DND-41 (cell line): ENCODE measurements around the gene PDE6B.

Experiments
- ATAC-seq: fragments of 200-7000 bp; cut with Tn5 transposase; 3 replicates; pipeline ENCODE4 v1.9.1; 2021; ENCODE audit warnings: low read depth; ENCODE audit not compliant: insufficient read depth
- DNase-seq: peaks from one replicate; pipeline ENCODE4 v3.0.0-alpha.2; 2020
- H2AFZ ChIP-seq: 2 replicates; pipeline ENCODE4 v1.6.0; 2012; ENCODE audit warnings: low read depth, low read length
- H3K27ac ChIP-seq: 2 replicates; pipeline ENCODE4 v1.5.1; 2012; ENCODE audit warnings: low read length, inconsistent platforms
- H3K27me3 ChIP-seq: fragments of 200-600 bp; sonication (generic); 2 replicates; pipeline ENCODE4 v1.6.0; 2012; ENCODE audit warnings: low read length, mild to moderate bottlenecking, inconsistent platforms; ENCODE audit not compliant: insufficient read depth, poor library complexity
- H3K36me3 ChIP-seq: 2 replicates; pipeline ENCODE4 v1.5.1; 2012; ENCODE audit warnings: low read length, inconsistent platforms; ENCODE audit not compliant: insufficient read depth
- H3K4me1 ChIP-seq: 2 replicates; pipeline ENCODE4 v1.5.1; 2012; ENCODE audit warnings: mild to moderate bottlenecking, low read length; ENCODE audit not compliant: insufficient read depth
- H3K4me2 ChIP-seq: 2 replicates; pipeline ENCODE4 v1.6.0; 2012; ENCODE audit warnings: mild to moderate bottlenecking, moderate library complexity, low read length, inconsistent platforms; ENCODE audit not compliant: insufficient read depth
- H3K4me3 ChIP-seq, 2 experiments: fragments of 200-600 bp in 1 of 2; shearing (Covaris generic) in 1 of 2; 2 replicates each; pipeline ENCODE4 v1.5.1; 2012 to 2016; ENCODE audit warnings: inconsistent platforms in 2 of 2, low read length in 2 of 2, mild to moderate bottlenecking in 2 of 2, low read depth in 1 of 2, moderate library complexity in 1 of 2
- H3K79me2 ChIP-seq: 2 replicates; pipeline ENCODE4 v1.6.0; 2012; ENCODE audit warnings: low read length, inconsistent platforms; ENCODE audit not compliant: insufficient read depth
- H3K9ac ChIP-seq: 2 replicates; pipeline ENCODE4 v1.6.0; 2012; ENCODE audit warnings: low read depth, mild to moderate bottlenecking, inconsistent platforms, low read length, moderate library complexity
- H3K9me3 ChIP-seq: 2 replicates; pipeline ENCODE4 v1.5.1; 2012; ENCODE audit warnings: low read length, moderate library complexity, mild to moderate bottlenecking, inconsistent platforms; ENCODE audit not compliant: insufficient read depth, severe bottlenecking
- H4K20me1 ChIP-seq: 2 replicates; pipeline ENCODE4 v1.6.0; 2012; ENCODE audit warnings: low read length; ENCODE audit not compliant: insufficient read depth
- CTCF ChIP-seq: IDR thresholded peaks from 2 replicates; pipeline ENCODE4 v1.5.1; 2012; ENCODE audit warnings: borderline replicate concordance, low read length, moderate library complexity, mild to moderate bottlenecking; ENCODE audit not compliant: poor library complexity, severe bottlenecking; ENCODE audit errors: extremely low read depth
- EZH2 ChIP-seq: IDR thresholded peaks from 3 replicates; pipeline ENCODE4 v1.6.1; 2012; ENCODE audit warnings: borderline replicate concordance, low read depth, mild to moderate bottlenecking, moderate library complexity, low read length, inconsistent platforms; ENCODE audit not compliant: severe bottlenecking

The PDE6B gene

DNA sequence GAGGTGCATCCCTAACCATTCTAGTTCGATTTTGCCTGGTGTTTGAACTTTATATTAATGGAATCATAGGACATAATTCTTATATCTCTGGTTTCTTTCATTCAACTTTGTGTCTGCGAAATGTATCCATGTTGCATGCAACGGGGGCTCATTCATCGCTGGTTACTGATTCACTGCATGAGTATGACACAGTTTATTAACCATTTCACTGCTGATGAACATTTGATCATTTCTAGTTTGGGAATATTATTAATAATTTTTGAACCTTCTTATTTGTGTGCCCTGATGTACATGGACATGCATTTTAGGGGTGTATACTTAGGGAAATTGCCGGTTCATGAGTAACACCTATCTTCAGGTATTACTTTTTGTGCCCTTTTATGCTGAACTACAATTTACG lies 44.2 kb upstream of the PDE6B start:
- Histone ChIP-seq H3K4me3 (no peak overlapping the region), H3K27ac (no peak overlapping the region), H4K20me1 (no peaks in the 10 kb centered on the region), H3K4me2 (no peak overlapping the region), H3K27me3 (no peaks in the 10 kb centered on the region), H3K9ac (no peak overlapping the region), H3K9me3 (no peaks in the 10 kb centered on the region), H3K36me3 (no peaks in the 10 kb centered on the region), H2AFZ (no peak overlapping the region), H3K79me2 (no peaks in the 10 kb centered on the region), H3K4me1 (no peaks in the 10 kb centered on the region)
- TF ChIP-seq CTCF (no peak), EZH2 (no peak)
- ATAC-seq (no peak), DNase-seq (no peak)

DNA sequence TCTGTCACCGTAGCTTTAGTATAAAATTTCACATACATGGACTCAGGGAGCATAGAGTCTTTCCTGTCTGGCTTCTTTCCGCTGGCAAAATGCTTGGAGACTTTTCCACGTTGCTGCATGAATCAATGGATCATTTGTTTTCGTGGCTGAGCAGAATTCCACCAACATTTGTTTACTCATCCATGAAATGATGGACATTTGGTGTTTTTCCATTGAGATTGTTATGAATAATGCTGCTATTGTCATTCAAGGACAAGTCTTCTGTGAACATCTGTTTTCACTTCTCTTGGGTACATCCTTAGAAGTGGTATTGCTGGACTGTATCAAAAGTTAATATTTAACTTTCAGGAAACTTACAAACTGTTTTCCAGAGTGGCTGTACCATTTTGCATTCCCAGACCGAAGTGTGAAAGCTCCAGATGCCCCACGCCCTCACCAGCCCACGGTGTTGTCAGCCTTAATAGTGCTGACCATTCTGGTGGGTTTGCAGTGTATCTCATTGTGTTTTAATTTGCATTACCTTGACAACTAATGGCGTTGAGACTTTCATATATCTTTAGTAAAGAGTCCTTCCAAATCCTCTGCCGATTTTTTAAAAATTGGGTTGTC lies 43.5 kb upstream of the PDE6B start:
- Histone ChIP-seq H4K20me1 (no peaks in the 10 kb centered on the region), H3K9me3 (no peaks in the 10 kb centered on the region), H3K4me3 (no peak overlapping the region), H3K4me1 (no peaks in the 10 kb centered on the region), H3K9ac (no peak overlapping the region), H3K36me3 (no peaks in the 10 kb centered on the region), H3K27ac (no peak overlapping the region), H2AFZ (no peak overlapping the region), H3K79me2 (no peaks in the 10 kb centered on the region), H3K4me2 (no peak overlapping the region), H3K27me3 (no peaks in the 10 kb centered on the region)
- no peak for ATAC-seq
- DNase-seq = no peak
- TF ChIP-seq CTCF = no peak
- no peak for TF ChIP-seq EZH2

- Histone ChIP-seq H4K20me1 (no peaks in the 10 kb centered on the region), H2AFZ (no peak overlapping the region), H3K4me3 (no peak overlapping the region), H3K27me3 (no peaks in the 10 kb centered on the region), H3K9me3 (no peaks in the 10 kb centered on the region), H3K4me2 (no peak overlapping the region), H3K79me2 (no peaks in the 10 kb centered on the region), H3K4me1 (no peaks in the 10 kb centered on the region), H3K36me3 (no peaks in the 10 kb centered on the region), H3K9ac (no peak overlapping the region), H3K27ac (no peak overlapping the region)
- no peak for TF ChIP-seq EZH2
- TF ChIP-seq CTCF = no peak
- DNase-seq = no peak
- ATAC-seq = no peak
These were observed 41.6 kb upstream of the PDE6B start for GRCh38 chr4:583820-584219.
